HG02798 (cell line): ENCODE results near the gene PRDM12.
"Not testable (repeated sequence)": the region's sequence is repeated elsewhere in the genome, so short reads cannot be mapped to it uniquely, and the experiment has no call there.

ENCODE experiments used
- ATAC-seq: cut with Tn5 transposase; IDR thresholded peaks from one replicate; pipeline ENCODE4 v1.9.1; 2021; ENCODE audit warnings: mild to moderate bottlenecking; ENCODE audit not compliant: unreplicated experiment, poor library complexity

PRDM12 gene

DNA sequence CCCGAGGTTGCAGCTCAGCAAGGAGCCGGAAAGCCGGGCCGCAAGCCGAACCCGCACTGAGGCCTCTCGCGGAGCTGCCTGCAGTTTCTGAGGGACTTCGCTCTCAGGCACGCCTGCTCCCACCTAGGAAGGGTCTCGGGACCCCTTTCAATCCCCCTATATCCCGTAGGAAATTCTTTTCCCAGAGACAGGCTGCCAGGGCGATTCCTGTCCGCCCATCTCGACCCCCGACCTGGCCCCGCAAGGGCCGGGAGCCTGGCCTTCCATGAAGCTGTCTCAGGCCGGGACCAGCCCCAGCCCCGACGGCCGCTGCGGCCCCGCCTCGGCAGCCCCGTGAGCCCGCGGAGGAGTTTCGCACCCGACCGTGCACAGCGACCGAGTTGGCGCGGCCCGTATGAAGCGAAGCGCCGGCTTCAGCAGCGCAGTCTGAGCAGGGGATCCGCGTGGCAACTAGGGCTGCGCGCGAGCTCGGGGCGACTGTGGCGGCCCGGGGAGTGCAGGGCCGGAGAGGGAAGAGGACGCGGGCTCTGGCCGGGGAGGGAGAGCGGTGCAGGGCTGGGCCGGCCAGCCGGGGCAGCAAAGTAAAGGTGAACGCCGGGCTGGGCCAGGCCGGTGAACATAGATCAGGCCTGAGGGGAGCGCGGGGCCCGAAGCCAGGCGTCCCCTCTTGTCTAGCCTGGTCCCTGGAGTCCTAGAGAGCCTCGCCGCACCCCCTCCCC is 977 bp upstream of the PRDM12 start:
- ATAC-seq: no peak

- no peak for ATAC-seq
Measured at GRCh38 chr9:130663977-130664250, 480 bp upstream of the PRDM12 start.

GRCh38 chr9:130665029-130665430 is 636 bp downstream of the PRDM12 start:
- ATAC-seq: no peak

DNA sequence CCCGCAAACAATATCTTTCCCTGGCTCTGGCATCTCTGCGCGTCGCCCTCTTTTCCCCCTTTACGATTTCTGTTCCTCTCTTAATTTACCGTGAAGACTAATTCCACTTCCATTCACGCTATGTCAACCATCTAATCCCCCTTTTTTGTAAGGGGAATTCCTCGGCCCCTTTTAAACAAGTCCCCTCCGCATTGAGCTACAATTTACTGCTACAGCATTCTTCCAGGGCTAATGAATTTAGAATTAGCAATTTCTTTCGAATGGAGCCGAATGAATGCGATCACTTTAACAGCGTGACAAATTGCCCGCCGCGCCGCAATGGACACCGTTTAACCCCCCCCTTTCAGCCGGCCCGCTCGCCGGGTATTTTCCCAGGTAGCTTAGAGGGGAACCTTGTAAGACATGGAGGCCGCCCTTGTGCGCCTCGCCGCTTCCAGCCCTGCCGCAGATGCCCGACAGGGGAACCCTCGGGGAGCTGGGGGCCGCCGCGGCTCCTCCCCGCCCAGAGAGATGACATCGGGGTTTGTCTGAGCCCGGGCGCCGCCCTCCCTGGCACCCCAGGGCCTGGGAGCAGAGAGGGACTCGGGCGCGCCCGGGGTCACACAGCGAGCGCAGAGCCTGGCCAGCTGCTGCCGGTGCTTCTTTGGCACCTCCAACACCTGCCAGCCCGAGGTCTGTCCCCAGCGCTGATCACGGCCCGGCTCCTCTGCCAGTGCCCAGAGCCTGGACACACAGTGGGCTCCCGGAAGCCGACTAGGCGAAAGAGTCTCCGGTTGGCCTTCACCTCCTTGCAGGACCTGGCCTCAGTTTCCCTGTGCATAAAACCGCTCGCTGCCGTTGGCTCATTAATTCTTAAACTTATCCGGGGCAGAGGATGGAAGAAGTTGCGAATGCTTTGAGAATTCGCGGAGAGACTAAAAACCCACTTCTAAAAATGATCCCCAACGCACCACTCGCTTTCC is 1.3 kb downstream of the PRDM12 start:
- ATAC-seq: no peak

DNA sequence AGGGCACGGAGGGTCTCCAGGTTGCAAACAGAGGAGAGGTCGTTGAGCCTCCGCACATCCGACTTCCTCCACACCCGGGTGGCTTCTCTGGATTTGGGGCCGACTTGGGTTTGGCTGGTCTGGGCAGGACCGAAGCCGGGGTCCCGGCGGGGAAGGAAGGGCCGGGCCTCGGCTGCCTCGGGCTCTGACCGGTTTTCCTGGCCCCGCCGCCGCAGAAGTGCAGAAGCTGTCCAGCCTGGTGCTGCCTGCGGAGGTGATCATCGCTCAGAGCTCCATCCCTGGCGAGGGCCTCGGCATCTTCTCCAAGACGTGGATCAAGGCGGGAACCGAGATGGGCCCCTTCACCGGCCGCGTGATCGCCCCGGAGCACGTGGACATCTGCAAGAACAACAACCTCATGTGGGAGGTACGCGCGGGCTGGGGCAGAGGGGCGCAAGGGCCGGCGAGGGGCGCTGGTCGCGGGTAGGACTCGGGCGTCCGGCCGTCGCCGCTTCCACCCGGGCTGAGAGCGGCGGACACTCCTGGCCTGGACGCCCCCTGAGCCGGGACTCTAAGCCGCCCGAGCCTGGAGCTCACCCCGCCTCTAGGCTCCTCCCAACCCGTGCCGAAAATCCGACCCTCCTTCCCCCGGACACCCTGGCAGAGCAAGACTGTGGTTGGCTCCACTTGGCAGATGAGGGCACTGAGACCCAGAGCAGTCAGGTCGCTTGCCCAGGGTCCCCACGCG is 2.2 kb downstream of the PRDM12 start:
- ATAC-seq: no peak

GRCh38 chr9:130667120-130667435 is 2.7 kb downstream of the PRDM12 start:
- no peak for ATAC-seq

GRCh38 chr9:130668196-130668595 is 3.8 kb downstream of the PRDM12 start:
- no peak for ATAC-seq

- ATAC-seq: no peak
Measured at GRCh38 chr9:130668659-130669058, 4.3 kb downstream of the PRDM12 start.

DNA sequence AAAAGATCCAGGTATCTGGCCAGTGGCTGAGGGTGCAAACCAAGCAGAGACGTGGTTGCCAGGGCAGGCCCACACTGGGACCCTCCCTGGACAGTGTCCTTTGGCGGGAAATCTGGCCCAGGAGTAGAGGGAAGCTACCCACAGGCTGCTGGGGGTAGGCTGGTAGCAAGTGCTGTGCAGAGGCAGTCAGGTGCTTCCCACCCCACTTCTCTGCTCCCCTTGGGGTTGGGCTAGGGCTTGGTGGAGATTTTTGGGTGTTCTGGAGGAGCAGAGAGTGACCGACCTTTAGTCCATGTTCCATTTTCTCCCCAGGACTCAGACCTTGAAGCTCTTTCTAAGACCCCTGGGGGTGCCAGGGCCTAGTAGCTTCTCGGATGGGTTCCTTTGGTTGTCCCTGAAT is 5.6 kb downstream of the PRDM12 start:
- no peak for ATAC-seq

- no peak for ATAC-seq
Measured at GRCh38 chr9:130670644-130671043, 6.2 kb downstream of the PRDM12 start.

GRCh38 chr9:130672466-130672865 is 8.1 kb downstream of the PRDM12 start:
- ATAC-seq: no peak

DNA sequence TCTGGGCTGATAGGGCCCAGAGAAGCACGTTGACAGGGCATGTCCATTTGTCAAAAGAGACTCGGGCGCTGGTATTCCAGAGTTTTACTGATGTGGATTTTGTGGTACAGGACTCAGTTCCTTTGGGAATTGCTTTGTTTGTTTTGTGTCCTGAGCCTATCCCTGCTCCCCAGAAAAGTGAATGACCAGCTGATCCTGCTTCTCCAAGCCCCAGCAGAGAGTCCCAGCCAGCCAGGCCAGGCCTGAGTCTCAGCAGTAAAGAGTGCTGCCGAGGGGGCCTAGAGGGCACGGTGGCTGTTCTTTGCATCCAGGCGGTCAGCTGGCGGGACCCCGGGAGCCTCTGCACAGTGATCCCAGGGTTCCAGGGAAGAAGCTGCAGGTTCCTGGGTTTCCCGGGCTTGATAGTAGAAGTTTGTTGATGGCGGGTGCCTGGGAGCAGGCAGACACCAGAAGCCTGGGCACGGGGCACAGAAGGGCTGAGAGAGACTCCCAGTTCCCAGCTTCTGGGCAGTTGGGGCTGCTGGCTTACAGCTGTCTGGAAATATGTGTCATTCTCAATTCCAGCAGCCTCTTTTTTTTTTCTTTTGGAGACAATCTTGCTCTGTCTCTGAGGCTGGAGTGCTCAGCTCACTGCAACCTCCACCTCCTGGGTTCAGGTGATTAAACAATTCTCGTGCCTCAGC is 8.7 kb downstream of the PRDM12 start:
- ATAC-seq: no peak

- no peak for ATAC-seq
Measured at GRCh38 chr9:130675396-130675795, 11.0 kb downstream of the PRDM12 start.

GRCh38 chr9:130677252-130677651 is 12.9 kb downstream of the PRDM12 start:
- ATAC-seq: no peak

- ATAC-seq: peak; percentile 54
Measured at GRCh38 chr9:130680836-130681768, 16.7 kb downstream of the PRDM12 start.

DNA sequence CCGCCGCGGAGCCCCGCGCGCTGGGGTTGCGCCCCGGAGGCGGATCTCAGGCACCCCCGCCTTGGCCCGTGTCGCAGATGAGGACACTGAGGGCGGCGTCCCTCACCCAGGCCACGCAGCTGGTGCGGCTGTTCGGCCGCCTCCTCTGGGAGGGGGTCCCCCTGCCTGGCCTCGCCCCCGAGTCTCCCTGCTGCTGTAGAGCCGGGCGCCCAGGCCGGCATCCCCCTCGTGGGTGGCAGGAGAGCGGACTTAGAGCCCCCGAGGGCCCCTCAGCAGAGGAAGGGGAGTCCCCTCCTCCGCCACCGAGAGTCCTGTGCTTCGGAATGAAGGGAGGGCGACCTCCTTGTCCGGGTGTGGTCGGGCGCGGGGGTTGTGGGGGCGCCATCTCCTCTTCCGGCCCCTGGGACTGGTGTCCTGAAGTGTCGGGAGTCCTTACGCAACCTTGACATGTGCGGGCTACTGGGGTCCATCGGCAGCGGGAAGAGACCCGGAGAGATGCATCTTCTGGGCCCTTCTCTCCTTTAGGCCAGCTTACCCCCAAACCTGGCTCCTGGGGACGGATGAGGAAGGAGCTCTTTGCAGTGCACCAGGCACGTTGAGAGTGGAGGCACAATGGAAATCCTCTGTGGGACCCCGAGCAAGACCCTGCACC is 17.5 kb downstream of the PRDM12 start:
- peak; percentile 28 for ATAC-seq

DNA sequence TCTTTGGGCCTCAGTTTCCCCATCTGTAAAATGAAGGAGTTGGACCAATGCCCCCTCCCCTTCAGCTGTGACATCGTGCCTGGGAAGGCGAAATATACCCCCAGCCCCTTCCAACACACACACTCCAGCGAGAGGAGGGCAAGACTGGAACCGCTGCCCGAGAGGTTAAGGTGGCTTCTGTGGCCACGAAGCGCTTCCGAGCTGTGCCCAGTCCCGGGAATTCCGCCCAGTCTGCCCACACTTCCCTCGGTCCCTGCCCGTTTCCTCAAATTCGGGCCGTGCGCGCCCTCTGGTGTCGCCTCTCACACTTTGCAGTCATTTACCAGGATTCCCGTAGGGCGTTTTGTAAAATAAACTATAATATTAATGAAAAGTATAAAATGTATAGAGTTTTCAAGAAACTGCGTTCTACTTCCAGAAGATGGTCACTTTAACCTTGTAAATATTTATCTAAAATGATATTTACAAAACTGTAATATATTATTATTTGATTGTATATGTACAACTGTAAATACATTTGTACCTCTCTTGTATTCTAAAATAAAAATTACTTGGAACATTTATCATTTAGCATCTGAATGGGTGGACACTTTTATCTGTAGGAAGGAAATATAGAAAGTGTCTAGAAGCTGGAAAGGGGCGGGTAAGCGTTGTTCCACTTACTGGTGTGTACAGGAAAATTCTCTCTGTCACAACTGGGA is 18.2 kb downstream of the PRDM12 start:
- no peak for ATAC-seq

GRCh38 chr9:130685104-130685503 is 20.7 kb downstream of the PRDM12 start:
- no peak for ATAC-seq

GRCh38 chr9:130685945-130686344 is 21.6 kb downstream of the PRDM12 start:
- not testable (repeated sequence) for ATAC-seq
